ENCODE measurements around the gene APOBEC3H.

Gene APOBEC3H

GRCh38 chr22:39148727-39149535, 51.9 kb downstream of the APOBEC3H start:
- no peak for TF ChIP-seq CTCF (IDR thresholded peaks at IDR 0.05)

GRCh38 chr22:39149915-39150847, 53.1 kb downstream of the APOBEC3H start:
- no peak for TF ChIP-seq CTCF (IDR thresholded peaks at IDR 0.05)

GRCh38 chr22:39150848-39151215, 53.8 kb downstream of the APOBEC3H start:
- no peak for TF ChIP-seq CTCF (IDR thresholded peaks at IDR 0.05)

GRCh38 chr22:39151329-39151975, 54.4 kb downstream of the APOBEC3H start:
- TF ChIP-seq CTCF (IDR thresholded peaks at IDR 0.05) = no peak

GRCh38 chr22:39152024-39152510, 55.0 kb downstream of the APOBEC3H start:
- no peak for TF ChIP-seq CTCF (IDR thresholded peaks at IDR 0.05)

GRCh38 chr22:39152511-39153219, 55.6 kb downstream of the APOBEC3H start, which contains the start of gene CBX7:
TSS of gene CBX7 (minus strand) at chr22:39152680. CDS start at chr22:39152444, 236 bp downstream.
- TF ChIP-seq CTCF (IDR thresholded peaks at IDR 0.05) = no peak

All from LNCAP (cell line).